Measurements from ENCODE around the gene ATG7. TPM values are rescaled to one million over a fixed set of nuclear protein-coding genes. Genes with fewer than 3 reads are reported as not detected.
A peak's percentile ranks its signal among the peaks of the same experiment; 100 is the strongest.

Gene ATG7
- total RNA-seq, 1 experiment from 2014 or later: 36.0 TPM

- TF ChIP-seq, protein P1, sequence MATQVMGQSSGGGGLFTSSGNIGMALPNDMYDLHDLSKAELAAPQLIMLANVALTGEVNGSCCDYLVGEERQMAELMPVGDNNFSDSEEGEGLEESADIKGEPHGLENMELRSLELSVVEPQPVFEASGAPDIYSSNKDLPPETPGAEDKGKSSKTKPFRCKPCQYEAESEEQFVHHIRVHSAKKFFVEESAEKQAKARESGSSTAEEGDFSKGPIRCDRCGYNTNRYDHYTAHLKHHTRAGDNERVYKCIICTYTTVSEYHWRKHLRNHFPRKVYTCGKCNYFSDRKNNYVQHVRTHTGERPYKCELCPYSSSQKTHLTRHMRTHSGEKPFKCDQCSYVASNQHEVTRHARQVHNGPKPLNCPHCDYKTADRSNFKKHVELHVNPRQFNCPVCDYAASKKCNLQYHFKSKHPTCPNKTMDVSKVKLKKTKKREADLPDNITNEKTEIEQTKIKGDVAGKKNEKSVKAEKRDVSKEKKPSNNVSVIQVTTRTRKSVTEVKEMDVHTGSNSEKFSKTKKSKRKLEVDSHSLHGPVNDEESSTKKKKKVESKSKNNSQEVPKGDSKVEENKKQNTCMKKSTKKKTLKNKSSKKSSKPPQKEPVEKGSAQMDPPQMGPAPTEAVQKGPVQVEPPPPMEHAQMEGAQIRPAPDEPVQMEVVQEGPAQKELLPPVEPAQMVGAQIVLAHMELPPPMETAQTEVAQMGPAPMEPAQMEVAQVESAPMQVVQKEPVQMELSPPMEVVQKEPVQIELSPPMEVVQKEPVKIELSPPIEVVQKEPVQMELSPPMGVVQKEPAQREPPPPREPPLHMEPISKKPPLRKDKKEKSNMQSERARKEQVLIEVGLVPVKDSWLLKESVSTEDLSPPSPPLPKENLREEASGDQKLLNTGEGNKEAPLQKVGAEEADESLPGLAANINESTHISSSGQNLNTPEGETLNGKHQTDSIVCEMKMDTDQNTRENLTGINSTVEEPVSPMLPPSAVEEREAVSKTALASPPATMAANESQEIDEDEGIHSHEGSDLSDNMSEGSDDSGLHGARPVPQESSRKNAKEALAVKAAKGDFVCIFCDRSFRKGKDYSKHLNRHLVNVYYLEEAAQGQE (IDR thresholded peaks at IDR 0.05; ENCODE audit: insufficient read depth in 1 of 2, low read depth in 2 of 2, low read length in 1 of 2): no peak
- TF ChIP-seq CTCF (IDR thresholded peaks at IDR 0.05): no peak
- no peak for TF ChIP-seq SIN3A (IDR thresholded peaks at IDR 0.05; ENCODE audit: borderline replicate concordance, insufficient read depth, low read depth, low read length)
- no peak for TF ChIP-seq POLR2AphosphoS5 (IDR thresholded peaks at IDR 0.05; ENCODE audit: low read depth, low read length)
- TF ChIP-seq TCF7L2 (IDR thresholded peaks at IDR 0.05; ENCODE audit: low read depth, low read length): no peak
- ChIA-PET CTCF (no interaction called here), POLR2A (interaction anchor here (0.5 kb wide), 1 partner anchor 162 kb away, joined by 3 read pairs; no protein-coding TSS in a partner anchor)
- Histone ChIP-seq H3K27me3 (ENCODE audit: control insufficient read depth, insufficient read depth, low read length) (no peaks in the 10 kb centered on the region), H3K36me3 (ENCODE audit: control insufficient read depth, insufficient read depth, low read length) (no peaks in the 10 kb centered on the region), H3K4me1 (ENCODE audit: control insufficient read depth, insufficient read depth, low read length) (peaks cover 41% of the 10 kb centered on the region), H3K9me3 (ENCODE audit: control insufficient read depth, insufficient read depth, low read depth, low read length) (no peaks in the 10 kb centered on the region), H3K4me3 (ENCODE audit: low read depth in 2 of 2, low read length in 2 of 2) (no peak overlapping the region), H3K27ac (ENCODE audit: low read length) (peak overlapping the region; percentile 96)
- no TSS peak for BruUV-seq (replicated peaks)
- intact Hi-C loops (cut with micrococcal nuclease; ENCODE audit: unreplicated experiment) (loop anchor here (5.0 kb wide), 1 partner anchor 170 kb away; no protein-coding TSS in a partner anchor), in situ Hi-C loops (cut with HindIII; ENCODE audit: low pct_unique_long_range_greater_than_20kb, low sequenced_read_pairs) (no loop called here)
- DNase-seq (ENCODE audit: low read depth, low spot score) (no peak), ATAC-seq (no peak)
These were observed 275.3 kb downstream of the ATG7 start for GRCh38 chr3:11547498-11547897.

DNA sequence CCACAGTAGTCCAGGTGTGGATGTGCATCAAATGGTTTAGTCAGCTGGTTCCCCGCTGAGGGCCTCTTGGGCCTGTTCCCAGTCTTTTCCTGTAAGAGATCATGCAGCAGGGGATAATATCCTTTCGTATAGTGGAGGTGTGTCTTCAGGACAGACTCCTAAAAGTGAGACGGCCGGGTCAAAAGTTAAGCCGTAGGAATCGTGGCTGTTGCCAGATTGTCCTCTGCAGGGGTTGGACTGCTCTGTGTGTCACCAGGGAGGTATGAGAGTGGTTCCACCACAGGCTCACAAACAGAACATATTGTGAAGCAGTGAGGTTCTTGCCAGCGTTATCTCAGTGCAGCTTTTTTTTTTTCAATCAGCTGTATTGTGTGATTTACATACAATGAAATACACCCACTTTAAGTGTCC, 276.5 kb downstream of the ATG7 start:
- peak; percentile 81 for TF ChIP-seq TCF7L2 (IDR thresholded peaks at IDR 0.05; ENCODE audit: low read depth, low read length)
- peak; percentile 72 for TF ChIP-seq POLR2AphosphoS5 (IDR thresholded peaks at IDR 0.05; ENCODE audit: low read depth, low read length)
- TF ChIP-seq SIN3A (IDR thresholded peaks at IDR 0.05; ENCODE audit: borderline replicate concordance, insufficient read depth, low read depth, low read length): no peak
- intact Hi-C loops (cut with micrococcal nuclease; ENCODE audit: unreplicated experiment): loop anchor here (5.0 kb wide), 1 partner anchor 171 kb away; no protein-coding TSS in a partner anchor
- in situ Hi-C loops (cut with HindIII; ENCODE audit: low pct_unique_long_range_greater_than_20kb, low sequenced_read_pairs): no loop called here
- CTCF ChIA-PET: no interaction called here
- Histone ChIP-seq H3K4me1 (ENCODE audit: control insufficient read depth, insufficient read depth, low read length) (peaks cover 54% of the 10 kb centered on the region), H3K9me3 (ENCODE audit: control insufficient read depth, insufficient read depth, low read depth, low read length) (no peaks in the 10 kb centered on the region), H3K27ac (ENCODE audit: low read length) (peak overlapping the region; percentile 96), H3K36me3 (ENCODE audit: control insufficient read depth, insufficient read depth, low read length) (no peaks in the 10 kb centered on the region), H3K27me3 (ENCODE audit: control insufficient read depth, insufficient read depth, low read length) (no peaks in the 10 kb centered on the region), H3K4me3 (ENCODE audit: low read depth in 2 of 2, low read length in 2 of 2) (no peak overlapping the region)
- ATAC-seq (peak; percentile 75), DNase-seq (ENCODE audit: low read depth, low spot score) (peak; percentile 73)
- BruUV-seq (replicated peaks): no TSS peak
- POLR2A ChIA-PET: no interaction called here

GRCh38 chr3:11549580-11550140, 277.5 kb downstream of the ATG7 start:
- H3K4me3 ChIP-seq (ENCODE audit: low read depth in 2 of 2, low read length in 2 of 2): no peak overlapping the region
- no peaks in the 10 kb centered on the region for H3K9me3 ChIP-seq (ENCODE audit: control insufficient read depth, insufficient read depth, low read depth, low read length)
- BruUV-seq (replicated peaks): TSS peak; percentile 61
- CTCF ChIA-PET: no interaction called here
- peak overlapping the region; percentile 96 for H3K27ac ChIP-seq (ENCODE audit: low read length)
- no peaks in the 10 kb centered on the region for H3K27me3 ChIP-seq (ENCODE audit: control insufficient read depth, insufficient read depth, low read length)
- TF ChIP-seq POLR2AphosphoS5 (IDR thresholded peaks at IDR 0.05; ENCODE audit: low read depth, low read length) (no peak), CTCF (IDR thresholded peaks at IDR 0.05) (no peak), SIN3A (IDR thresholded peaks at IDR 0.05; ENCODE audit: borderline replicate concordance, insufficient read depth, low read depth, low read length) (no peak), TCF7L2 (IDR thresholded peaks at IDR 0.05; ENCODE audit: low read depth, low read length) (no peak)
- TF ChIP-seq, protein P1 (IDR thresholded peaks at IDR 0.05; ENCODE audit: insufficient read depth in 1 of 2, low read depth in 2 of 2, low read length in 1 of 2): no peak
- in situ Hi-C loops (cut with HindIII; ENCODE audit: low pct_unique_long_range_greater_than_20kb, low sequenced_read_pairs): no loop called here
- DNase-seq (ENCODE audit: low read depth, low spot score): no peak
- intact Hi-C loops (cut with micrococcal nuclease; ENCODE audit: unreplicated experiment): loop anchor here (5.0 to 10.0 kb wide), 2 partner anchors 55 to 172 kb away; no protein-coding TSS in a partner anchor
- POLR2A ChIA-PET: no interaction called here
- no peaks in the 10 kb centered on the region for H3K36me3 ChIP-seq (ENCODE audit: control insufficient read depth, insufficient read depth, low read length)
- H3K4me1 ChIP-seq (ENCODE audit: control insufficient read depth, insufficient read depth, low read length): peaks cover 63% of the 10 kb centered on the region
- ATAC-seq: no peak
